Limb (tissue), 2 donors: ENCODE measurements around the gene GLIPR1L2.

Experiments
- DNase-seq, 2 donors: peaks; one replicate each; pipeline ENCODE4 v3.0.0-alpha.2; 2016; ENCODE audit errors: extremely low spot score in 2 of 2

The GLIPR1L2 gene

GRCh38 chr12:75476071-75476470 is 85.2 kb downstream of the GLIPR1L2 start:
- no peak for DNase-seq

GRCh38 chr12:75477137-75477536 is 86.2 kb downstream of the GLIPR1L2 start:
- no peak for DNase-seq

- no peak for DNase-seq
These were observed 87.4 kb downstream of the GLIPR1L2 start for GRCh38 chr12:75478116-75478794.

- peak in 1 of 2 donors; percentile 21 for DNase-seq
These were observed 89.1 kb downstream of the GLIPR1L2 start for GRCh38 chr12:75479963-75480461.

DNA sequence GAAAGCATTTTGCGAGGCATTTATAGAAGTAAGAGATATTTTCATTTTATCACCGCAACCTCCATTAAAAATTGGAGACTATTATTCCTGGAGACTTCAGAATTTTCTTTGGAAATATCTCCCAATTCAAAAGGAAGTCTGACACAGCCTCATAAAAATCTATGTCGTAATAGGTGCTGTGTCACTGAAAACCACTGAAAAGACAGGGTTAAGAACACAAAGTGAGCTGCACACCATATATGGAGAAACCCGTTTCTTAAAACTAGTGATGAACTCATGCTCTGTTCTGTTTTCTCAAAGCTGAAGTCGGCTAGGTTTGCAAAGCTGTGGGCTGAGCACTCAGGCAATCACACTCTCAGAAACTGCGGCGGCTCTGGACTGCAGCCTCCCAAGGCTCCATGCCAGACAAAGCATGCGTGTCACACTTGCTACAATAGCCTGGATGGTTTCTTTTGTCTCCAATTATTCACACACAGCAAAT is 89.6 kb downstream of the GLIPR1L2 start, which contains the start of gene GLIPR1:
TSS of gene GLIPR1 (plus strand) at position 287 of the 481 bp plus-strand sequence. CDS start at position 413, 126 bp downstream.
- DNase-seq = peak; percentile 60 to 76

- DNase-seq = no peak
These were observed 90.3 kb downstream of the GLIPR1L2 start for GRCh38 chr12:75481013-75481705.

DNA sequence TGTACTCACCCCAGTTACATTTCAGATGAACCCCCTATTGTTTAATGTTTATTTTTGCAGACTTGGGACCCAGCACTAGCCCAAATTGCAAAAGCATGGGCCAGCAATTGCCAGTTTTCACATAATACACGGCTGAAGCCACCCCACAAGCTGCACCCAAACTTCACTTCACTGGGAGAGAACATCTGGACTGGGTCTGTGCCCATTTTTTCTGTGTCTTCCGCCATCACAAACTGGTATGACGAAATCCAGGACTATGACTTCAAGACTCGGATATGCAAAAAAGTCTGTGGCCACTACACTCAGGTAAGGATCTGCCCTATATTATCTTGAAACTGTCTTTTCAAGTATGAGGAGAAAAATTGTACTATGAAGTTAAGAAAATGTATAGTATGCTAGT is 90.9 kb downstream of the GLIPR1L2 start:
- no peak for DNase-seq
